ENCODE data around the gene CLSTN1. TPM values are rescaled to one million over a fixed set of nuclear protein-coding genes. Genes with fewer than 3 reads are reported as not detected.

CLSTN1 gene
- total and polyA plus RNA-seq, 10 of the 15 experiments (the other 5 are each of a cell fraction or from before 2014, with no cell fraction given): 2.7 to 64.4 (median 23.2) TPM

GRCh38 chr1:9726406-9726805 is 97.4 kb downstream of the CLSTN1 start (continued):
- TF ChIP-seq NKRF (conservative IDR thresholded peaks at IDR 0.05): no peak
- no peak for TF ChIP-seq SPI1 (IDR thresholded peaks at IDR 0.05; ENCODE audit: borderline replicate concordance, insufficient read depth, low read depth, low read length)
- no peak for TF ChIP-seq ATF3 (IDR thresholded peaks at IDR 0.05; ENCODE audit: borderline replicate concordance, extremely low read depth, low read depth, low read length)
- TF ChIP-seq EZH2 (IDR thresholded peaks at IDR 0.05; ENCODE audit: borderline replicate concordance, control insufficient read depth, low read depth, low read length): no peak
- TF ChIP-seq PML (IDR thresholded peaks at IDR 0.05; ENCODE audit: low read length): no peak
- TF ChIP-seq MYC (IDR thresholded peaks at IDR 0.05; ENCODE audit: insufficient read depth, insufficient read length, insufficient replicate concordance, low read length, severe bottlenecking): no peak
- TF ChIP-seq, protein P1, sequence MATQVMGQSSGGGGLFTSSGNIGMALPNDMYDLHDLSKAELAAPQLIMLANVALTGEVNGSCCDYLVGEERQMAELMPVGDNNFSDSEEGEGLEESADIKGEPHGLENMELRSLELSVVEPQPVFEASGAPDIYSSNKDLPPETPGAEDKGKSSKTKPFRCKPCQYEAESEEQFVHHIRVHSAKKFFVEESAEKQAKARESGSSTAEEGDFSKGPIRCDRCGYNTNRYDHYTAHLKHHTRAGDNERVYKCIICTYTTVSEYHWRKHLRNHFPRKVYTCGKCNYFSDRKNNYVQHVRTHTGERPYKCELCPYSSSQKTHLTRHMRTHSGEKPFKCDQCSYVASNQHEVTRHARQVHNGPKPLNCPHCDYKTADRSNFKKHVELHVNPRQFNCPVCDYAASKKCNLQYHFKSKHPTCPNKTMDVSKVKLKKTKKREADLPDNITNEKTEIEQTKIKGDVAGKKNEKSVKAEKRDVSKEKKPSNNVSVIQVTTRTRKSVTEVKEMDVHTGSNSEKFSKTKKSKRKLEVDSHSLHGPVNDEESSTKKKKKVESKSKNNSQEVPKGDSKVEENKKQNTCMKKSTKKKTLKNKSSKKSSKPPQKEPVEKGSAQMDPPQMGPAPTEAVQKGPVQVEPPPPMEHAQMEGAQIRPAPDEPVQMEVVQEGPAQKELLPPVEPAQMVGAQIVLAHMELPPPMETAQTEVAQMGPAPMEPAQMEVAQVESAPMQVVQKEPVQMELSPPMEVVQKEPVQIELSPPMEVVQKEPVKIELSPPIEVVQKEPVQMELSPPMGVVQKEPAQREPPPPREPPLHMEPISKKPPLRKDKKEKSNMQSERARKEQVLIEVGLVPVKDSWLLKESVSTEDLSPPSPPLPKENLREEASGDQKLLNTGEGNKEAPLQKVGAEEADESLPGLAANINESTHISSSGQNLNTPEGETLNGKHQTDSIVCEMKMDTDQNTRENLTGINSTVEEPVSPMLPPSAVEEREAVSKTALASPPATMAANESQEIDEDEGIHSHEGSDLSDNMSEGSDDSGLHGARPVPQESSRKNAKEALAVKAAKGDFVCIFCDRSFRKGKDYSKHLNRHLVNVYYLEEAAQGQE (IDR thresholded peaks at IDR 0.05; ENCODE audit: low read depth, low read length): no peak
- no peak for TF ChIP-seq MYB (IDR thresholded peaks at IDR 0.05; ENCODE audit: borderline replicate concordance, low read depth, low read length)
- no peak for TF ChIP-seq MAX (IDR thresholded peaks at IDR 0.05; ENCODE audit: low read depth, low read length)
- TF ChIP-seq MEF2B (IDR thresholded peaks at IDR 0.05; ENCODE audit: partially characterized antibody, poor library complexity, severe bottlenecking): no peak
- TF ChIP-seq, protein P2, sequence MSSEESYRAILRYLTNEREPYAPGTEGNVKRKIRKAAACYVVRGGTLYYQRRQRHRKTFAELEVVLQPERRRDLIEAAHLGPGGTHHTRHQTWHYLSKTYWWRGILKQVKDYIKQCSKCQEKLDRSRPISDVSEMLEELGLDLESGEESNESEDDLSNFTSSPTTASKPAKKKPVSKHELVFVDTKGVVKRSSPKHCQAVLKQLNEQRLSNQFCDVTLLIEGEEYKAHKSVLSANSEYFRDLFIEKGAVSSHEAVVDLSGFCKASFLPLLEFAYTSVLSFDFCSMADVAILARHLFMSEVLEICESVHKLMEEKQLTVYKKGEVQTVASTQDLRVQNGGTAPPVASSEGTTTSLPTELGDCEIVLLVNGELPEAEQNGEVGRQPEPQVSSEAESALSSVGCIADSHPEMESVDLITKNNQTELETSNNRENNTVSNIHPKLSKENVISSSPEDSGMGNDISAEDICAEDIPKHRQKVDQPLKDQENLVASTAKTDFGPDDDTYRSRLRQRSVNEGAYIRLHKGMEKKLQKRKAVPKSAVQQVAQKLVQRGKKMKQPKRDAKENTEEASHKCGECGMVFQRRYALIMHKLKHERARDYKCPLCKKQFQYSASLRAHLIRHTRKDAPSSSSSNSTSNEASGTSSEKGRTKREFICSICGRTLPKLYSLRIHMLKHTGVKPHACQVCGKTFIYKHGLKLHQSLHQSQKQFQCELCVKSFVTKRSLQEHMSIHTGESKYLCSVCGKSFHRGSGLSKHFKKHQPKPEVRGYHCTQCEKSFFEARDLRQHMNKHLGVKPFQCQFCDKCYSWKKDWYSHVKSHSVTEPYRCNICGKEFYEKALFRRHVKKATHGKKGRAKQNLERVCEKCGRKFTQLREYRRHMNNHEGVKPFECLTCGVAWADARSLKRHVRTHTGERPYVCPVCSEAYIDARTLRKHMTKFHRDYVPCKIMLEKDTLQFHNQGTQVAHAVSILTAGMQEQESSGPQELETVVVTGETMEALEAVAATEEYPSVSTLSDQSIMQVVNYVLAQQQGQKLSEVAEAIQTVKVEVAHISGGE (CRISPR knock-in tag; IDR thresholded peaks at IDR 0.05): no peak
- TF ChIP-seq BHLHE40 (IDR thresholded peaks at IDR 0.05; ENCODE audit: borderline replicate concordance in 1 of 2, low read depth in 2 of 2, low read length in 1 of 2): no peak
